ENCODE results near the gene LIN52. TPM values are rescaled to one million over a fixed set of nuclear protein-coding genes. Genes with fewer than 3 reads are reported as not detected.

The LIN52 gene
- total and polyA plus RNA-seq, 9 of the 15 experiments (the other 6 are each of a cell fraction or from before 2014, with no cell fraction given) = 4.6 to 11.8 (median 9.2) TPM

- TF ChIP-seq ZNF318 (IDR thresholded peaks at IDR 0.05; ENCODE audit: borderline replicate concordance in 1 of 2, low read depth in 1 of 2) (peak in 1 of 2 experiments; percentile 86; a peak in 2 of 4 replicates), CBFA2T2 (conservative IDR thresholded peaks at IDR 0.05) (peak; percentile 95), ZNF174 (CRISPR knock-in tag; IDR thresholded peaks at IDR 0.05) (no peak), ARNT (IDR thresholded peaks at IDR 0.05) (peak in 1 of 2 experiments; percentile 81; a peak in 1 of 4 replicates), ZNF707 (CRISPR knock-in tag; conservative IDR thresholded peaks at IDR 0.05) (no peak), ZNF644 (tag; IDR thresholded peaks at IDR 0.05; ENCODE audit: low read depth) (no peak), VEZF1 (CRISPR knock-in tag; IDR thresholded peaks at IDR 0.05) (peak; percentile 52; the same call in 1 of the 2 replicates), SP2 (IDR thresholded peaks at IDR 0.05; ENCODE audit: extremely low read depth, low read depth, low read length, poor library complexity, severe bottlenecking) (peak; percentile 45), AFF1 (IDR thresholded peaks at IDR 0.05; ENCODE audit: low read depth in 1 of 2, partially characterized antibody in 2 of 2) (peak in 1 of 2 experiments; percentile 92), ZNF551 (CRISPR knock-in tag; IDR thresholded peaks at IDR 0.05) (no peak), POLR2A (conservative IDR thresholded peaks at IDR 0.05) (peak; percentile 80), ATF1 (CRISPR knock-in tag; IDR thresholded peaks at IDR 0.05) (peak; percentile 24; the same call in 1 of the 2 replicates), ATF1 (tag; IDR thresholded peaks at IDR 0.05) (peak; percentile 94), BHLHE40 (IDR thresholded peaks at IDR 0.05; ENCODE audit: low read length) (peak; percentile 90)
These were observed at the start of gene LIN52, which contains the start of gene ALDH6A1 (continued) for GRCh38 chr14:74084277-74085046.
